Breast epithelium (tissue), 4 donors: ENCODE data around the gene RUVBL2. TPM values are rescaled to one million over a fixed set of nuclear protein-coding genes. Genes with fewer than 3 reads are reported as not detected.
A peak's percentile ranks its signal among the peaks of the same experiment; 100 is the strongest.

Experiments used
- DNase-seq, 2 donors: peaks; one replicate each; pipeline ENCODE4 v3.0.0-alpha.2; 2019; ENCODE audit warnings: low spot score in 2 of 2
- H3K27ac ChIP-seq, 2 donors: fragments of 200-600 bp; sonication (generic) in 1 of 2; one replicate each; pipeline ENCODE4 v1.5.1; 2016 to 2019; ENCODE audit warnings: mild to moderate bottlenecking in 1 of 2
- H3K27me3 ChIP-seq, 2 donors: fragments of 200-600 bp; sonication (generic) in 1 of 2; one replicate each; pipeline versions ENCODE4 v1.5.1 to v1.6.0; 2017 to 2019; ENCODE audit warnings: control low read depth in 1 of 2, mild to moderate bottlenecking in 1 of 2
- H3K36me3 ChIP-seq: fragments of 200-600 bp; one replicate; pipeline ENCODE4 v1.5.1; 2019
- H3K4me1 ChIP-seq, 2 donors: fragments of 200-600 bp; sonication (generic); one replicate each; pipeline ENCODE4 v1.5.1; 2016 to 2019; ENCODE audit warnings: control low read depth in 1 of 2
- H3K4me3 ChIP-seq, 3 donors: fragments of 200-600 bp; sonication (generic); 1 replicate in 2 of 3; 2 replicates in 1 of 3; pipeline ENCODE4 v1.5.1; 2016 to 2019; ENCODE audit warnings: mild to moderate bottlenecking in 3 of 3, moderate library complexity in 2 of 3
- H3K9me3 ChIP-seq, 2 donors: fragments of 200-600 bp; sonication (generic) in 1 of 2; one replicate each; pipeline ENCODE4 v1.5.1; 2016 to 2019; ENCODE audit warnings: control low read depth in 1 of 2
- CTCF ChIP-seq, 3 donors: fragments of 450-650 bp; IDR thresholded peaks; one replicate each; pipeline ENCODE4 v1.5.1; 2016 to 2017; ENCODE audit warnings: antibody characterized with exemption in 3 of 3, mild to moderate bottlenecking in 3 of 3, moderate library complexity in 3 of 3
- POLR2A ChIP-seq: fragments of 450-650 bp; IDR thresholded peaks from one replicate; pipeline ENCODE4 v1.6.1; 2016; ENCODE audit warnings: antibody characterized with exemption, mild to moderate bottlenecking, moderate library complexity
- POLR2AphosphoS5 ChIP-seq, 3 donors: sonication (generic); formaldehyde crosslinking; IDR thresholded peaks; one replicate each; pipeline ENCODE4 v1.6.1; 2017; ENCODE audit warnings: antibody characterized with exemption in 3 of 3
- intact Hi-C: fragments of 100-400 bp; cut with DNase I; formaldehyde crosslinking; loops from one replicate; pipeline ENCODE4 v1.15.1; 2023; ENCODE audit warnings: low total_unique reads
- total RNA-seq, 3 donors: library from RNA; depleted of rRNA; stranded (reverse); fragments of >200 nt; gene quantifications; one replicate each; pipeline ENCODE4 v1.1.0, GENCODE V29; 2016

The RUVBL2 gene
- total RNA-seq, 3 donors from 2014 or later, result 74.1 to 104 (median 84.0) TPM

- DNase-seq, result no peak
- Histone ChIP-seq H3K9me3 (no peaks in the 10 kb centered on the region), H3K36me3 (no peaks in the 10 kb centered on the region), H3K27ac (peak overlapping the region in 1 of 2 donors; percentile 93), H3K4me3 (no peak overlapping the region), H3K27me3 (no peaks in the 10 kb centered on the region), H3K4me1 (peaks cover 0 to 6% of the 10 kb centered on the region in 2 donors)
- intact Hi-C loops, result no loop called here
- TF ChIP-seq CTCF (IDR thresholded peaks at IDR 0.05) (no peak), POLR2A (no peak), POLR2AphosphoS5 (IDR thresholded peaks at IDR 0.05) (no peak)
These were observed 32.0 kb upstream of the RUVBL2 start for GRCh38 chr19:48961673-48962028.

GRCh38 chr19:48962029-48962848, 31.4 kb upstream of the RUVBL2 start:
- H3K4me1 ChIP-seq, result peaks cover 0 to 12% of the 10 kb centered on the region in 2 donors
- TF ChIP-seq POLR2AphosphoS5 (IDR thresholded peaks at IDR 0.05), result no peak
- no peak for TF ChIP-seq CTCF (IDR thresholded peaks at IDR 0.05)
- no peak for TF ChIP-seq POLR2A
- no peaks in the 10 kb centered on the region for H3K9me3 ChIP-seq
- no peak overlapping the region for H3K4me3 ChIP-seq
- no peaks in the 10 kb centered on the region for H3K27me3 ChIP-seq
- peak overlapping the region; percentile 92 to 93 for H3K27ac ChIP-seq
- no peaks in the 10 kb centered on the region for H3K36me3 ChIP-seq
- intact Hi-C loops, result no loop called here
- no peak for DNase-seq

- Histone ChIP-seq H3K4me1 (peaks cover 0 to 14% of the 10 kb centered on the region in 2 donors), H3K27ac (peak overlapping the region; percentile 92 to 93), H3K4me3 (no peak overlapping the region), H3K36me3 (no peaks in the 10 kb centered on the region), H3K27me3 (no peaks in the 10 kb centered on the region), H3K9me3 (no peaks in the 10 kb centered on the region)
- DNase-seq, result no peak
- TF ChIP-seq CTCF (IDR thresholded peaks at IDR 0.05) (no peak), POLR2A (no peak), POLR2AphosphoS5 (IDR thresholded peaks at IDR 0.05) (no peak)
- intact Hi-C loops, result no loop called here
These were observed 30.9 kb upstream of the RUVBL2 start for GRCh38 chr19:48962849-48963165.

GRCh38 chr19:48963371-48964204, 30.1 kb upstream of the RUVBL2 start:
- peak; percentile 60 to 64 for DNase-seq
- intact Hi-C loops, result no loop called here
- Histone ChIP-seq H3K4me3 (peak overlapping the region; percentile 81 to 92 (median 88)), H3K27me3 (no peaks in the 10 kb centered on the region), H3K9me3 (no peaks in the 10 kb centered on the region), H3K36me3 (no peaks in the 10 kb centered on the region), H3K4me1 (peaks cover 0 to 14% of the 10 kb centered on the region in 2 donors), H3K27ac (peak overlapping the region; percentile 92 to 93)
- no peak for TF ChIP-seq POLR2A
- TF ChIP-seq POLR2AphosphoS5 (IDR thresholded peaks at IDR 0.05), result peak in 2 of 3 donors; percentile 35 to 48

- intact Hi-C loops, result no loop called here
These were observed 29.3 kb upstream of the RUVBL2 start for GRCh38 chr19:48964205-48965039.

More at GRCh38 chr19:48964205-48965039, 29.3 kb upstream of the RUVBL2 start:
- no peaks in the 10 kb centered on the region for H3K36me3 ChIP-seq
- DNase-seq, result no peak
- peak overlapping the region; percentile 92 to 93 for H3K27ac ChIP-seq
- H3K4me1 ChIP-seq, result peaks cover 0 to 14% of the 10 kb centered on the region in 2 donors
- H3K9me3 ChIP-seq, result no peaks in the 10 kb centered on the region
- H3K4me3 ChIP-seq, result peak overlapping the region; percentile 81 to 92 (median 88)
- H3K27me3 ChIP-seq, result no peaks in the 10 kb centered on the region
- no peak for TF ChIP-seq CTCF (IDR thresholded peaks at IDR 0.05)
- no peak for TF ChIP-seq POLR2A
- no peak for TF ChIP-seq POLR2AphosphoS5 (IDR thresholded peaks at IDR 0.05)
